EH (cell line): ENCODE measurements around the gene TOR1AIP2.
A peak's percentile ranks its signal among the peaks of the same experiment; 100 is the strongest.
"Not testable (repeated sequence)": the region's sequence is repeated elsewhere in the genome, so short reads cannot be mapped to it uniquely, and the experiment has no call there.

Experiments
- DNase-seq: peaks from one replicate; pipeline ENCODE4 v3.0.0-alpha.2; 2015; ENCODE audit warnings: low read depth

TOR1AIP2 gene

DNA sequence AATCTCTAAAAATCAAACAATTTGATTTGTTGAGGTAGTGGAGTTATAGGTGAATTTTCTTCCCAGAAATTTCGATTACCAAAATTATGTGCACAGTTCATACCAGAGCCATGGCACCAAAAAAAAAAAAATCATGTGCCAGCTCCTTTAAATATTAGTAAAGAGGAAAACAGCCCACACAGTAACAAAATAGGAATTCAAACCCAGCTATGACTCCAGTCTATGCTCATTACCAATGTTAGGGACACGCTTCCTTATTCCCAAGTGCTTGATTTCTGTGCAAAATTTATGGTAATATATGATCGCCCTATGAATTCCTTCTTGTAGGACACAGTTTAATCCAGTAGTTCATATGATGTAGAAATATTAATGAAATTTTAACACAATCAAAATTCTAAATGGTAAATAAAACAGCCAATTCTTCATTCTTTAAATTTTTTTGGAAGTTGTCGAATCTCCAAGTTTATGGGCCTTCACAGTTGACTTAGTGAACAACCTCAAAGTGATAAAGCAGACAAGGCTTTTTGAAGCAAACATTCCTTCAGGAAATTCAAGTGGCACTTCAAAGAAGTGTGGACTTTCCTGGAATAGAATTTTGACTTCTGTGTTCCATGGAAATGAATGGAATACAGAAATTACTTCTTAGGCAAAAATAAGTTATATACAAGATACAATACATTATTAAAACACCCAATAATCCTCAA is 1.9 kb downstream of the TOR1AIP2 start:
- DNase-seq, result no peak

DNA sequence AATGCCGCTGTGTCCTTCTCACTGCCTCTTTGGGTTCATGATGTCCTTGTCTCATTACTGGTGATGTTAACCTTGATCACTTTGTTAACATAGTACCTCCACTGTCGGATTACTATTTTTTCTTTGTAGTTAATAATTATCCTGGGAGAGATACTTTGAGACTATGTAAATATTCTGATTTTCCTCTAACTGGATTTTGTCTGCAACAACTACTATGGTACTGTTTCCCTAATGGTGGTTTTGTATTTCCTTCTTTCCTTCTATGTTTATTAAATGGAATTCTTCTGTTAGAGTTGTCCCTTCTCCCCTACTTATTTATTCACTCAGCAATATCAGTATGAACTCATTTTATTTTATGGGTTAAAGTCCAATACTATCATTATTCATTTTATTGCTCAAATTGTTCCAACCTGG is 4.2 kb downstream of the TOR1AIP2 start:
- no peak for DNase-seq

DNA sequence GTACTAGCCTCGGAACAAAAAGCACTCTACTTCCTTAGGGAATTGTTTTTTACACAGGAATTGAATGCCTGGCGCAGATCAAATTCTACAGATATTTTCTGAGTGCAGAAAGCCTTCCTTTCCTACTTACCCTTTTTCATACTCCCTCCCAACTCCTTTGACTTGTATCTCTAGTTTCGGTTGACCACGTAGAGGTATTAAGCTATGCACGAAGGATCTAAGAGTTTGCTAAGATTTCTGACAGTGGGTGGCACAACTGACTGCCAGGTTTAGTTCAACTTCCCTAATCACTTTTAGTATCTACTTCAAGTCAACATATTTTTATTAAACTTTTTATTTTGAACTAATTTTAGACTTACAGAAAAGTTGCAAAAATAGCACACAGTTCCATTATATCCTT is 5.0 kb downstream of the TOR1AIP2 start:
- DNase-seq, result no peak

DNA sequence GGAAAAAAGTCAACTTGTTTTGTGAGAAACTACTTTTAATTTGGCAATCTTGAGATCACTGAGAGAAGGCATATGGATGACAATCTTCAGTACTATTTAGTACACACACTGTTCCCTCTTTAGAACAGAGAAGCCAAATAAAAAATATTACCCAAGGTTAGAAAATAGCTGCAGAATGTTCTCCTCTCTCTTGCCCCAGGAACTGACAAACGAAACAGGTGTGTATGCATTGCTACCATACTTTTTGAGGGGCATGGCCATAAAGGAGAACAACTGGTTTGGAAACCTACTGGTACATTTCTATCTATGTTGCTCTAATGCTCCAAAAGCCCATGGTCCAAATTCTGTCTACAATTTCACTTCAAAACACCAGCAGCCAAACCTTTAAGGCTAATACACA is 5.7 kb downstream of the TOR1AIP2 start:
- DNase-seq, result no peak

DNA sequence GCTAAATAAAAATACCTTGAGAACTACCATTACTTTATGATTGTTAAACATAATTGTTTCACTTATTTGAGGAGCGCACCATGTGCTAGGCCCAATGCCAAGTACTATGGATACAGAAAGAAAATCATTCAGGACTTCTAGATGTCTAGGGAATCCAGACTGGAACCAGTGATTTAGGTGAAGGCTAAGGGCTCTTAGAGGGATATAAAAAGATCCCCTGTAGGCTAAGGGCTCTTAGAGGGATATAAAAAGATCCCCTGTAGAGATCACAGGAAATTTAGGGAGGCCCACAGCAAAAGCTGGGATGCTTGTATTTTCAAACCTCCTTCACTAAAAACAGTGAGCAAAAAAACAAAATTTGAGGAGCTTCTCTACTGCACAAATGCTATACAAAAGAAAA is 6.7 kb downstream of the TOR1AIP2 start:
- no peak for DNase-seq

DNA sequence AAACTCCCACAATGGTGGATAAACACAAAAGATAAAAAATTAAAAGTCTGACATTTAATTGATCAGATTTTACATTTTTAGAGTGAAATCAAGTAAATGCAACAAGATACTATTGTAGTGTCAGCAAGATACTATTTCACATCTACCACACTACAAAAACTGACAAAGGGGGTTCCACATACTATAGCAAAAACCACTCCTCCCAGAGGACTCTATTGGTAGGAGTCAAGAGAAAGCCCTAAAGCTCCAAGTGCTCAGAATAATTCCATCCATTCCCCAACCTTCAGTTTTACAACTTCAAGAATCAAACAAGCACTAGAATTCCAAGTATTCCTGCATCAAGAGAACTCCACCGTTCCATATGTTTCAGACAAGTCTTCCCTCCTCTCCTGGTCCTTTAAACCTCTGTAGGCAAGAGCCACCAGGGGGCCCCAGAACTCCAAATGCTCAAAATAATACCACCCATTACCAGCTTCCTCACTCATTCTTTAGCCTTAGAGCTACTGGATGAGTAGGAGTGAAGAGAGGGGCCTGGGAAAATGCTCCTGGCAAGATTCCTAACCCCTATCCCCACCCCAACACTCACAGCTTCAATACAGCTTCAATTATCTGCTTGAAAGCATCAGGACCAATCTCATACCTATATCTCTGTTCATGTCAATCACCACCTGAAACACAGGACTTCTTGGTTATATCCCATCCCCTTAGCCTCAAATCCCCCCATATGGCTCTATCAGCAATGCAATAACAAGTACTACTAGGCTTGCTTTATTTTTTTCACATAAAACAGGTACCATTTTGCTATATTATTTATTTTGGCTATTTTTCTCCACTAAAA is 9.9 kb downstream of the TOR1AIP2 start:
- peak; percentile 70 for DNase-seq

DNA sequence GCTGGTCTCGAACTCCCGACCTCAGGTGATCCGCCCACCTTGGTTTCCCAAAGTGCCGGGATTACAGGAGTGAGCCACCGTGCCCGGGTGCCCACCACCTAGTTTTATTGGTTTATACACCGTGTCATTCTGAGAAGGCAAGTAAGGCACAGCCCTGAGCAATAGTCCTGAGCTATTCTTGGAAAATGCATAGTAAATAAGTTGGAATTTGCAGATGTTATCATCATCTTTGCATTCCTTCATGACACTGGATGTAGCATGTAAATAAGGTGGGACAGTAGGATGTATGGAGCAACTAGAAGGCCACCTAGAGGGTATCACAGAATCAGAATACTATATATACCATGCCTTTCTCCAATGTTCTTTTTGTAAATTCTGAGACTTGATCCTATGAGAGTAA is 11.0 kb downstream of the TOR1AIP2 start:
- DNase-seq, result peak; percentile 38

DNA sequence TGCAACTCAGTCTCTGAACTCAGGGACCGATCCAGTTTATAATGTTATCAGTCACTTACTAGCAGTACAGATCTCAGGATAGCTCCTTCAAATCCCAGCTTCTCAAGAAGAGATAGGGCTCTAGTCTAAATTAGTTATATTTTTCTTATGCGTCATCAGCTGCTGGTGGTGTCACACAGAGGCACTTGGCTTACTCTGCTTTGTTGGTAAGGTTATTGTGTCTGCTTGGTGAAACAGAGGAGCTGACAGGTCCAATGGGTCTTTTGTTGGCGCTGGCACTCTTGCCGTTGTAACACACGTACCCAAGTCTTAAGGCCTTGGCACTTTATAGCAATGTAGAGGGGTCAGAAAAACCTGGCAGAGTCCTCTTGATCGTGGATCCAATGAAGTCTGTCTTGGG is 12.2 kb downstream of the TOR1AIP2 start:
- DNase-seq, result no peak

DNA sequence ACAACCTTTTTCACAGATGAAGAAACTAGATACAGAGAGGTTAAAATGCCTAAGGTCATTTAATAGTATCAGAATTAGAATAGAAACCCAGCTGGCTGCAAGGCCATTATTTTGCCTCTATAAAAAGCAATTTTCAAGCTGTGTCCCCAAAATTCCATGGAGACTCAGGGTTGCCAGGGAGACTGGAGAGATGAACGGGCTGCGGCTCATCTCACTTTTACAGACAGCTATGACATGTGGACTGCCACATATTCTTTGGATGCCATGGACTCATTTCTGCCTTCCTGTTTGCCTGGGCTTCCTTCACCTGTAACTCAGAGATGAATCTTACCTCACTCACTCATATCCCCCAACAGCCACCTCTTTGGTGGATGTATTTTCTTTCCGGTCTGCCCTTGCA is 17.0 kb downstream of the TOR1AIP2 start:
- DNase-seq, result no peak

DNA sequence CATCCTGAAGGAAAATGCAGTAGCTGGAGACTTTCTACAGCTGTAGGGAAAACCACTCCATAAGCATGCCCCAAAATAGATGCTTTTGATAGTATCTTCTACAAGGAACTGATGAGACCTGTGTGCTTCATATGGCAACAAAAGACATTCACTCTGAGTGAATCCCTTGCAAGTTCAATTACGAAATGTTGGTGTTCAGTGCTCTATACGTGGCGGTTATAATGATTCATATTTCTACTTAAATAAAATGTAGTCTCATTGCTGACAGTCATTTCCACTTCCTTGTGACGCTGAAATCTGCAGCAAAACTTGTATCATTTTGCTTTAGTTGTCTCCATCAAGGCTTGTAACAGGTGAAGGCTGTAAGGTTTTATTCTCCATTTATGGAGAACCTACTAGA is 20.6 kb downstream of the TOR1AIP2 start:
- DNase-seq, result no peak

DNA sequence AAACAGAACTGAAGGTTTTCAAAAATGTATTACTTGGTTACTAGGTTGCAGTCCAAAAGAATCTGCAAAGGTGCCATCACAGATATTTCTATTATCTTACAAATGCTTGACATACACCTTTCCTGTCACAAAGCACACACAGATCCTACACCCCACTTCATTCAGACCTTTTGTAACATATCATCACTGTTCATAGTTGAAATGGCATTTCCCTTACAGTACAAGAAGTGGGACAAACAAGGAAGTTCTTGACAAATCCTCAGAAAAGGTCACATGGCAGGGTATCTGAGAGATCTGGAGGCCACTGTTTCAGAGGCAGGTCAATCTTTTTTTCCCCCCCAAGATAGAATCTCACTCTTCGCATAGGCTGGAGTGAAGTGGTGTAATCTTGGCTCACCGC is 21.3 kb downstream of the TOR1AIP2 start:
- DNase-seq, result no peak

DNA sequence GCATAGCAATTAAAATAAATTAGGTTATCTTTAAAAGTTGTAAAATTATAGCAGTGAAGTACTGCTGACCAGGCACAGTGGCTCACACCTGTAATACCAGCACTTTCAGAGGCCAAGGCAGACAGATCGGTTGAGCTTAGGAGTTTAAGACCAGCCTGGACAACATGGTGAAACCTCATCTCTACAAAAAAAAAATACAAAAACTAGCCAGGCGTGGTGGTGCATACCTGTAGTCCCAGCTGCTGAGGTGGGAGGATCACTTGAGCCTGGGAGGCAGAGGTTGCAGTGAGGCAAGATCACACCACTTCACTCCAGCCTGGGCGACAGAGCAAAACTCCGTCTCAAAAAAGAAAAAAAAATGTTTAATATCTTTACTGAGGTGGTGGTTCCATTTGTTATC is 21.8 kb downstream of the TOR1AIP2 start:
- DNase-seq, result not testable (repeated sequence)

DNA sequence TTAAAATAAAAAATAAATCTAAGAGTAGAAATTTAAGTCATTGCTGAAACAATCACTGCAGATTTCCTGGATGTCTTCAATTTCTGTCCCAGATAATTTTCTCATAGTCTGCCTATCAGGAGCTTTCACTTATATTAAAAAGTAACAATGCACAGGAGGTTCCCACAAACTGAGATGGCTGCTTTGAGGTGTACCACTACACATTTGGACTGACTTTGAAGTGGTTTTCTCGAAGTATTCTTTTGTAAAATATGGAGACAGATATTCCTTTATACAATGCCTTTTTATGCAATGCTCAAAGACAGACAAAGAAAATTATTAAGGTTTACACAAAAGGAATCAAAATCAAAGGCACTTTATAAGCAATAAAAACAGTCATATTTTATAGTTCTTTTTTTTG is 24.5 kb downstream of the TOR1AIP2 start:
- no peak for DNase-seq

DNA sequence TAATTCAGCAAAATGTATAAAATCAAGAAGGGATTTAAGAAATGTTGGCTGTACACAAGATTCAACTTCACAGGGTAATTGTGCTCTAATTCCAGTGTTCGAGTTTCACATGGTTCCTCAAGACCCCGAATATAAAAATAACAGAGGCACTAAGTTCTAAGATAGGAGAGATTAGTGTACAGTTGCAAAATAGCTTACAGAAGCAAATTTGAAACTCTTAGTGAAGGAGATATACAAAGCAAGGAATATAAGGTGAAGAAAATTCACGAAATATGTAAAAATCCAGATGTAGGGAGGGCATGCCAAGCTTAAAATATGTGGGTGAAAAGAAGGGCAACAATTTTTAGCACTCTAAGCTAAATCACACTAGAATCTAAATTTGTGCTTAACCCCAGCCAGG is 29.4 kb downstream of the TOR1AIP2 start:
- DNase-seq, result no peak

DNA sequence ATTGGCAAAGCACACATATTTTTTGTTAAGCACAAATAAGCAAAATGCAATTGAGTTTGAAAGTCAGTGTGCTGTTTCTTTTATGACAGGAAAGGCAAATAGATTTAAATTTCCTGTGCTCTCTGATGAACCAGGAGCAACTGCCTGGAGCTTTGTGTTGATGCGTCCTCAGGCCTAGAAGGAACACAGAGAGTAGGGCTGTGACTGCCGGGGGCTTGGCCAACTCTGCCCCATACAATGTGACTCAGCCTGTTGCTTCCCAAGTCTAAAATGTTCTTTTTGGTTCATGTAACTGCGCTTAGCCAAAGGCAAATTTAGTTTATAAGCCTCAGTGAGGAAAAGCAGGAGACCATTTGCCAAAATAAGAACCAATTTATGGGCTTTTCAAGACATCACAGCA is 37.5 kb downstream of the TOR1AIP2 start:
- peak; percentile 19 for DNase-seq

DNA sequence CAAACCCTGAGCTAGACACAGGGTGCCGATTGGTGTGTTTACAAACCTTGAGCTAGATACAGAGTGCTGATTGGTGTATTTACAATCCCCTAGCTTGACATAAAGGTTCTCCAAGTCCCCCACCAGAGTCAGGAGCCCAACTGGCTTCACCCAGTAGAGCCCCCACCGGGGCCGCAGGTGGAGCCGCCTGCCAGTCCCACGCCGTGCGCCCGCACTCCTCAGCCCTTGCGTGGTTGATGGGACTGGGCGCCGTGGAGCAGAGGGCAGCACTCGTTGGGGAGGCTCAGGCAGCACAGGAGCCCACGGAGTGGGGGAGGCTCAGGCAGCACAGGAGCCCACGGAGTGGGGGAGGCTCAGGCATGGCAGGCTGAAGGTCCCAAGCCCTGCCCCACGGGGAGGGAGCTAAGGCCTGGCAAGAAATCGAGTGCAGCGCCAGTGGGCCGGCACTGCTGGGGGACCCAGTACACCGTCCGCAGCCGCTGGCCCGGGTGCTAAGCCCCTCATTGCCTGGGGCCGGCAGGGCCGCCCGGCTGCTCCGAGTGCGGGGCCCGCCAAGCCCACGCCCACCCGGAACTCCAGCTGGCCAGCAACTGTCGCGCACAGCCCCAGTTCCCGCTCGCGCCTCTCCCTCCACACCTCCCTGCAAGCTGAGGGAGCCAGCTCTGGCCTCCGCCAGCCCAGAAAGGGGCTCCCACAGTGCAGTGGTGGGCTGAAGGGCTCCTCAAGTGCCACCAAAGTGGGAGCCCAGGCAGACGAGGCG is 40.7 kb downstream of the TOR1AIP2 start:
- DNase-seq, result not testable (repeated sequence)

DNA sequence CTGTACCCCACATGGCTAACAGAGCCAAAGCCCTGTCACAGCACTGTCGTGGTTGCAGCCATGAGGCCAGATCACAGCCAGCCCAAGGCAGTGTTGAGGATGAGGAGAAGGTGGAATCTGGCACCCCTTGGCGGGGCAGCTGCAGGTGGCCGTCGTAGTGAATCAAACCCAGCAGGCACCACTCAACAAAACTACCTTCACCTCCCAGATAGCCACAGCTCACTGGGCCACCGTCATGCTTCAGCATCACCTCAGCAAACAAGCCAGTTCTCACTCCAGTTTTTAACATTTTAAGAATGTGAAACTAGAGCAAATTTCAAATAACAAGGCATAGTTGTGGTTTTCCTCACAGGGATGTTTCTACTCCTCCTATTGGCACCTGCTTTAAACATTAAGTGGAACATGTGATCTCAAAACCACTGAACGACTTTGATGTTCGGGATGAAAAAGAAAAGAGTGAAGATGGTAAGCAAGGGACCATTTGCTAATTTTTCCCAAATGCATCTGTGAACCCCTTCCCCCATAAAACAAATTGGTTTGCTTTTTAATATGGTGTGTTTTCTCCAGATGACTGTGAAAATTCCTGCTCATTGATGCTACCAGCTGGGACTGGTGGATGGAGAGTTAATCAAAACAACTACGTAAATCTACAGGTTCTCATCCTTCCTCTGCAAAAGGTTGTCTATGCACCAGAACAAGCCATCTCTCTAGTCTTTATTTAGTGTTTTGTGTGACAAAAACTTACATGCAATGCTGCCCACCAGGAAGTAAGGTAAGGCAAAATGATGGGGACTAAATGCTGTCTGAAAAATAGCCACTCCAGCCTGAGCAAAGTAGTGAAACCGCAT is 45.5 kb downstream of the TOR1AIP2 start:
- peak; percentile 27 for DNase-seq

DNA sequence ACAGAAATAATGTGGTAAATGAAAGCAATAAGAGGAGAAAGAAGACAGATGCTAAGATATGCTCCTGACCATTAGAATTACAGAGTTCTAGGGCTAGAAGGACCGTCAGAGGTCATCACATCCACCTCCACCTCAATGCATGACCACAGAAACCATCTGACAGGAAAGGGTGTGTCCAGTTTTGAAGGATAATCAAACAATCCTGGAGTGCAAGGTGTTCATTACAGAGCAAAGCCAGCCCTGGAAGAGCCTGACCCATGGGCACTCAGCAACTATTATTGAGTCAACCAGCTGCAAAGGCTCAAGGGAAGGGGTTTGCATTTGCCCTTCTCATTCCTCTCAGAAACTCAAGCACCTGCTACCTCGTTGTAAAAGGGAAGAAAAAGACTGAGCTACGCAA is 46.4 kb downstream of the TOR1AIP2 start:
- no peak for DNase-seq

DNA sequence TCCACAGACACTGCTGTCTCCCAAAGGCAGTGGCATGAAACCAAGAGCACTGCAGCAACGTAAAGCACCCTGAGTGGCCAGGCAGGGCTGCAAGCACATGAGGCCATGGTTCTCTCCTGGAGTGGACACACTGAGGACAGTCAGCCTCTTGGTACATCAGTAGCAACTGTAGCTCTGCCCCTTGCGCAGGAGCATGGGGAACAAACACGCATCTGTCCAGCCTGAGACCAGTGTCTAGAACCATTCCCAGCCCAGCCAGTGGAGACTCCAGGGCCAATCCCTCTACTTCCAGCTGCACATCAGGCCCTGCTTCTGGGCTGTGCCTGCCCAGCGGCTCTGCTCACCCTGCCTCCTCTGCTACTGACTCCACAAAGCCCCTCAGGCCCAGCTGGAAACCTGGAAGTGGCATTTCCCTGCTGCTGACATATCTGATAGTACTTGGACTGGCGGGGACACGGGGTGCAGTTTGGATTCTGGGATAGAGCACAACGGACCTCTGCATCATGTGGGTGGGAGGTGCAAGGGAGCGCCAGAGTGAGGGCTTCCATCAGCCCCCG is 49.0 kb downstream of the TOR1AIP2 start:
- DNase-seq, result no peak

DNA sequence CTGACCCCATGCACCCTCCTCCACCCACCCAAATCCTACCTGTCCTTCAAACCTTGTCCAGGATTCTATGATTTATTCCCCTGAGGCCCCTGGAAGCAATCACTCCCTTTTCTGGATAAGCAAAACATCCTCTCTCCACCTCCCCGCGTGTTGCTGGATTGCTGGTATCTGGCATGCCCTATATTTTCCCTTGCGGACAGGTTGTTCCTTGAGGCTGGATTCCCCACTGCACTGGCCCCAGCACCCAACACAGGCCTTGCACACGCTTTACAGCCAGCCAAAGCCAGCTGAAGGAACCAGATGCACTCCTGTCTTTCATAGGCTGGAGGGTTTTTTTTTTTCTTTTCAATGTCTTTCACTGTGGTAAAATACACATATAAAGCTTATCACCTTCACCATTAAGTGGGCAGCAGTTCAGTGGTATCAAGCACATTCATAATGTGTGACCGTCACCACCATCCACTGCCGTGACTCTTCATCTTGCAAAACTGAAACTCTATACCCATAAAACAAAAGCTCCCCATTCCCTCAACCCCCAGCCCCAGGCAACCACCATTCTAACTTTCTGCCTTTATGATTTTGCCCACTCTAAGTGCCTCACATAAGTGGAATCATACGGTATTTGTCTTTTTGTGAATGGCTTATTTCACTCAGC is 50.9 kb downstream of the TOR1AIP2 start:
- DNase-seq, result no peak
